A673 (cell line): ENCODE results near the gene ARHGAP40.

Source experiments
- CTCF ChIP-seq: fragments of 300-800, 200-600 bp; sonication (generic); conservative IDR thresholded peaks from 2 replicates; pipeline ENCODE4 v1.5.1; 2017; ENCODE audit warnings: low read depth, mild to moderate bottlenecking, antibody characterized with exemption, low read length, moderate library complexity, mixed read lengths
- EZH2 ChIP-seq: fragments of 200-600 bp; sonication (generic); IDR thresholded peaks from 2 replicates; pipeline ENCODE4 v1.6.1; 2017; ENCODE audit warnings: borderline replicate concordance, low read depth, mild to moderate bottlenecking, mixed read lengths, antibody characterized with exemption, low read length; ENCODE audit not compliant: poor library complexity, severe bottlenecking

DNA sequence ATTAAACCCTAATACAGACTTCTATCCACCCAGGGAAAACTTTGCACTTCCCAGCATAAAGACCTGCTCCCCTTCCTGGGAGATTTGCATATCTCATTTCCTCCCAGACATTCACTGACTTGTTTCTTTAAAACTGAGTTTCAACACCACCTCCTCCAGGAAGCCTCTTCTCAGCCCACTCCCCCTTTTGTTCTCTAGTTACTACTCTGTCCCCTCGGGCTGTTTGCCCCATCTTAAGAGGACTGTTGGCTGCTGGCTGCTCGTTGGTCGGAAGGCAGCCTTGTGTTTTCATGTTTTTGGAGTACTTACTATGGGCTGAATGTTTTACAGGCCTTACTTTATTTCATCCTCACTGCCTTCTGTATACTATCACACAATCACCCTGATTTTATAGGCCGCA lies 6.6 kb downstream of the ARHGAP40 start:
- TF ChIP-seq EZH2 (no peak), CTCF (no peak)
